ENCODE measurements around the gene ZNF366. TPM values are rescaled to one million over a fixed set of nuclear protein-coding genes. Genes with fewer than 3 reads are reported as not detected.

ZNF366 gene
- total and polyA plus RNA-seq, 2 donors from 2014 or later = 0.22 to 8.1 TPM

DNA sequence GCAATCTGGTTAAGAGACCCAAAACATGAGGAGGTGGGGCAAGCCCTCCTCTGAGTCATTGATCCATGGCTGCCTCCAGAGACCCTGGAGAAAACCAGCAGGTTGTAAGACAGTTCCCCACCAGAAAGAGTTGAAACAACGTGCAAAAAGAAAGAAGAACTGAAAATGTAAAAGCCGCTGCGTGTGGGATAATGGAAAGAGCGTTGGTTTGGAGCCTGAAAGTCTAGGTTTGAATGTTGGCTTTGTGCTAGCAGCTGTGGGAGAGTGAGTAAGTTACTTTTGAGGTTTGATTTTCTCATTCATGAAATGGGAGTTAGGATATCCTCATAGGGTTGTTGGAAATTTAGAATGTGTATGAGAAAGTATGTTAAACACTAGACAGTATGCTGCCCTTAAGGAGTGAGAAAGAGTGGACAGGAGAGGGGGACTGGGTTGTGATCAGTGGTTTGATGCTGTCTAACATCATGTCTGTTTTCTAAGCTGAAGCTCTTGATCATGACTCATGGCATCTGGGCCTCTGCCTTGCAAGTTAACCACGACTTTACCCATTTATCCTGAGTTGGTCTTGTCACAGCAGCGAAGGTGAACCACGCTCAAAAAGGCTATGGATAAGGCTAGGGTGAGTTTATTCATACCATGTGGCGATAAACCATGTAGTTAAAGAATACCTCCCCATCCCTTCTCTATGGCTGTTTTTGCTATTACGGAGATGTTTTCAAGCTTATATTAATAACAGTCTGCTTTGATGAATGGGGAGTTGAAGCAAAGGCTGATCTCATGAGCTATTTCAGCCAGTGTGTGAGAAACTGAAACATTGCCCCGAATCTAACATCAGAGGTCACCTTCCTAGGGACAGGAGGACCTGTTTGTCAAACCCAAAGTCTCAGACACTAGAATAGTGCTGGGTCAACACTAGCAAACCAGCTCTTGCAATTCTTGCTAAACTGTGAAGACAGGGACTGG is 41.3 kb downstream of the ZNF366 start:
- H3K9me3 ChIP-seq (ENCODE audit: control insufficient read depth in 2 of 3, insufficient read depth in 1 of 3, low read length in 3 of 3) = no peaks in the 10 kb centered on the region
- no peak overlapping the region for H3K4me3 ChIP-seq (ENCODE audit: low read length in 3 of 3)
- TF ChIP-seq, protein P1, sequence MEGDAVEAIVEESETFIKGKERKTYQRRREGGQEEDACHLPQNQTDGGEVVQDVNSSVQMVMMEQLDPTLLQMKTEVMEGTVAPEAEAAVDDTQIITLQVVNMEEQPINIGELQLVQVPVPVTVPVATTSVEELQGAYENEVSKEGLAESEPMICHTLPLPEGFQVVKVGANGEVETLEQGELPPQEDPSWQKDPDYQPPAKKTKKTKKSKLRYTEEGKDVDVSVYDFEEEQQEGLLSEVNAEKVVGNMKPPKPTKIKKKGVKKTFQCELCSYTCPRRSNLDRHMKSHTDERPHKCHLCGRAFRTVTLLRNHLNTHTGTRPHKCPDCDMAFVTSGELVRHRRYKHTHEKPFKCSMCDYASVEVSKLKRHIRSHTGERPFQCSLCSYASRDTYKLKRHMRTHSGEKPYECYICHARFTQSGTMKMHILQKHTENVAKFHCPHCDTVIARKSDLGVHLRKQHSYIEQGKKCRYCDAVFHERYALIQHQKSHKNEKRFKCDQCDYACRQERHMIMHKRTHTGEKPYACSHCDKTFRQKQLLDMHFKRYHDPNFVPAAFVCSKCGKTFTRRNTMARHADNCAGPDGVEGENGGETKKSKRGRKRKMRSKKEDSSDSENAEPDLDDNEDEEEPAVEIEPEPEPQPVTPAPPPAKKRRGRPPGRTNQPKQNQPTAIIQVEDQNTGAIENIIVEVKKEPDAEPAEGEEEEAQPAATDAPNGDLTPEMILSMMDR (IDR thresholded peaks at IDR 0.05; ENCODE audit: borderline replicate concordance, extremely low read depth, insufficient read depth) = no peak
- DNase-seq (no peak), FAIRE-seq (no peak)
- intact Hi-C loops (cut with DNase I) = no loop called here
- peaks cover 0 to 4% (median 0%) of the 10 kb centered on the region in 3 donors for H3K4me1 ChIP-seq (ENCODE audit: control insufficient read depth in 2 of 3, insufficient read depth in 2 of 3, low read depth in 1 of 3, low read length in 3 of 3)
- H3K9ac ChIP-seq (ENCODE audit: low read length in 3 of 3) = no peak overlapping the region
- H3K36me3 ChIP-seq (ENCODE audit: control insufficient read depth in 2 of 3, insufficient read depth in 3 of 3, low read length in 3 of 3) = no peaks in the 10 kb centered on the region
- H3K27me3 ChIP-seq (ENCODE audit: control insufficient read depth, insufficient read depth, low read length) = no peaks in the 10 kb centered on the region
- H3K27ac ChIP-seq (ENCODE audit: low read depth in 2 of 2, low read length in 2 of 2) = no peak overlapping the region

DNA sequence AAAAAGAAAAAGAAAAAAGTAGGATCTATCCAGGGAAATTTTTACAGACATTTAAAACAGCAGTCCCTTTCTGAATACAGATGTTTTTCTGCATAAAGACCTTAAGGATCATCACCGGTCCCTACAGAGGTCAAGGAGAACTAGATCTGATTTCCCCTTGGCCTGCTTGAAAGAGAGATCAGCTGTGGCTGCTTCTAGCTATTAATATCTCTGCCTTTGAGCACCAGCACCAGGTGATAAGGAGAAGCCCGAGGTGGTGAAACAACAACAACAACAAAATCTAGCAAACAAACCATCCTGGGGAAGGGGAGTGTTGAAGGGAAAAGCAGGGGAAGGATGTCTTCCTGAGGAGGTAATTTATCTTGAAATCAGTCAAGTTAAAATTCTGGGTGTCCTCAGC is 42.1 kb downstream of the ZNF366 start:
- FAIRE-seq (no peak), DNase-seq (no peak)
- TF ChIP-seq, protein P1 (IDR thresholded peaks at IDR 0.05; ENCODE audit: borderline replicate concordance, extremely low read depth, insufficient read depth) = no peak
- no peaks in the 10 kb centered on the region for H3K36me3 ChIP-seq (ENCODE audit: control insufficient read depth in 2 of 3, insufficient read depth in 3 of 3, low read length in 3 of 3)
- intact Hi-C loops (cut with DNase I) = no loop called here
- H3K4me1 ChIP-seq (ENCODE audit: control insufficient read depth in 2 of 3, insufficient read depth in 2 of 3, low read depth in 1 of 3, low read length in 3 of 3) = peaks cover 0 to 4% (median 0%) of the 10 kb centered on the region in 3 donors
- no peaks in the 10 kb centered on the region for H3K9me3 ChIP-seq (ENCODE audit: control insufficient read depth in 2 of 3, insufficient read depth in 1 of 3, low read length in 3 of 3)
- H3K9ac ChIP-seq (ENCODE audit: low read length in 3 of 3) = no peak overlapping the region
- no peak overlapping the region for H3K4me3 ChIP-seq (ENCODE audit: low read length in 3 of 3)
- no peak overlapping the region for H3K27ac ChIP-seq (ENCODE audit: low read depth in 2 of 2, low read length in 2 of 2)
- H3K27me3 ChIP-seq (ENCODE audit: control insufficient read depth, insufficient read depth, low read length) = no peaks in the 10 kb centered on the region

DNA sequence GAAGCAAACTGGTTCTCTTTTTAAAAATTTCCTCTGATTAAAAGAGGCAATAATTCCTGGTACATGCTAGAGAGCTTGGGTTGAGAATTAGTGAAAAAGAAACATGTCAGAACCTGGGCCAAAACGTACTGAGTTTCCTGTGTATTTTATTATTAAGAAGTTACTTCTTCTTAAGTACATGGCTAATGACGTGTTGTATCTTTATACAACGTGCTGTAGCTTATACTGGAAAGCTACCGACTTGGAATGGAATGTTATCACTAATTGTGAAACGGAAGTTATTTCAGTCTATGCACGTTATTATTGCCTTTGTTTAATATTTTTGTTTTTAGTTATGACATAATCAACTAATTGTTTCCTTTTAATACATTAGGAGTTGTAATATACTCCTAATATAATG is 43.1 kb downstream of the ZNF366 start:
- H3K27me3 ChIP-seq (ENCODE audit: control insufficient read depth, insufficient read depth, low read length) = no peaks in the 10 kb centered on the region
- TF ChIP-seq, protein P1 (IDR thresholded peaks at IDR 0.05; ENCODE audit: borderline replicate concordance, extremely low read depth, insufficient read depth) = no peak
- no peak overlapping the region for H3K9ac ChIP-seq (ENCODE audit: low read length in 3 of 3)
- intact Hi-C loops (cut with DNase I) = no loop called here
- H3K4me1 ChIP-seq (ENCODE audit: control insufficient read depth in 2 of 3, insufficient read depth in 2 of 3, low read depth in 1 of 3, low read length in 3 of 3) = peaks cover 0 to 7% (median 6%) of the 10 kb centered on the region in 3 donors
- no peaks in the 10 kb centered on the region for H3K9me3 ChIP-seq (ENCODE audit: control insufficient read depth in 2 of 3, insufficient read depth in 1 of 3, low read length in 3 of 3)
- no peak for DNase-seq
- no peak for FAIRE-seq
- H3K36me3 ChIP-seq (ENCODE audit: control insufficient read depth in 2 of 3, insufficient read depth in 3 of 3, low read length in 3 of 3) = no peaks in the 10 kb centered on the region
- H3K4me3 ChIP-seq (ENCODE audit: low read length in 3 of 3) = no peak overlapping the region
- H3K27ac ChIP-seq (ENCODE audit: low read depth in 2 of 2, low read length in 2 of 2) = no peak overlapping the region

Data from kidney (tissue), 14 donors.